ENCODE results near the gene LGMN.

GRCh38 chr14:92750994-92751400 lies 2.6 kb upstream of the LGMN start:
- TF ChIP-seq CTCF (optimal IDR thresholded peaks at IDR 0.05 in 1 of 3, IDR thresholded peaks at IDR 0.05 in 1 of 3, conservative IDR thresholded peaks at IDR 0.05 in 1 of 3; ENCODE audit: extremely low read depth in 1 of 3, insufficient read depth in 2 of 3, low read length in 3 of 3) (no peak), EZH2 (IDR thresholded peaks at IDR 0.05; ENCODE audit: low read length) (no peak)

Data from keratinocyte (primary cell).